ENCODE results near the gene IL17D. TPM values are rescaled to one million over a fixed set of nuclear protein-coding genes. Genes with fewer than 3 reads are reported as not detected.

Gene IL17D
- total RNA-seq, 1 donor from 2014 or later = 12.6 TPM

Other genes starting within 250 kb of the IL17D start
- 14.3 TPM for gene CRYL1, start 177.8 kb upstream of the IL17D start, total RNA-seq
- 23.6 TPM for gene IFT88, start 136.5 kb upstream of the IL17D start, total RNA-seq
- 11.0 TPM for gene EEF1AKMT1, start 70.3 kb downstream of the IL17D start, total RNA-seq
- 24.5 TPM for gene XPO4, start 199.0 kb downstream of the IL17D start, total RNA-seq

Measured in frontal cortex (tissue), 1 donor.